ENCODE results near the gene IL17RE. TPM values are rescaled to one million over a fixed set of nuclear protein-coding genes. Genes with fewer than 3 reads are reported as not detected.

Gene IL17RE
- total RNA-seq, 1 donor from 2014 or later, result 0.36 TPM

DNA sequence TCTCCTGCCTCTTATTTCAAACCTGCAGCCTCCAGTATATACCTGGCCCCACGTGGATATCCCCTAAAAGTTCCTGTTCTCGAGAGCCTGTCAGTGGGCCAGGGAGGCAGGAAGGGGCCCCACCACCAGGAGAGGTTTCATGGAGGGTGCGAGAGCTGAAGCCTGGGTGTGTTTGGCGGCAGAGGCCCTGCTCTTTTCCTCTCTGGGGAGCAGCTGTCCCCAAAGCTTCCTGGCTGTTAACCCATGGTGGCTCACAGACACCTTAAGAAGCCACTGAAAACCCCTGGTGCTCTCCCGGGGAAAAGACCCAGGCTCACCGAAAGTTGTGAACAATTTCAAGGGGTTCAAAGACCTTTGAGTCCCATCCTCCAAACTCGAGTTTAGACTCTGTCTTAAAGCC lies 48.5 kb downstream of the IL17RE start:
- intact Hi-C loops (cut with micrococcal nuclease), result no loop called here

DNA sequence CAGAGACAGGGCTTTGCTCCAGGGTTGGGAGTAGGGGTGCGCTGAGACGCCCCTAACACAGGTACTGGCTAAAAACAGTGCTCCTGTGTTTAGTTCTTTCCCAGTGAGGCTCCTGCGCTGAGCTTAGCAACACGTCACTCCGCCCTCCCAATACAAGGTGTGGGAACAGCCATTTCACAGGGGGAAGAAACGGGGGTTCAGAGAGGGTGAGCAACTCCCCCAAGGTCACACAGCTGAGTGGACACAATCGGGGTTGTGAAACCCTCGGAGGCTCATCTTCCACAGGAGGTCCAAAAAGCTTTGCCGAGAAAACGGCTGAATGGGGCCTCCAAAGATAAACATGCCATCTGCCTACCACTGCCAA lies 48.9 kb downstream of the IL17RE start:
- intact Hi-C loops (cut with micrococcal nuclease), result no loop called here

DNA sequence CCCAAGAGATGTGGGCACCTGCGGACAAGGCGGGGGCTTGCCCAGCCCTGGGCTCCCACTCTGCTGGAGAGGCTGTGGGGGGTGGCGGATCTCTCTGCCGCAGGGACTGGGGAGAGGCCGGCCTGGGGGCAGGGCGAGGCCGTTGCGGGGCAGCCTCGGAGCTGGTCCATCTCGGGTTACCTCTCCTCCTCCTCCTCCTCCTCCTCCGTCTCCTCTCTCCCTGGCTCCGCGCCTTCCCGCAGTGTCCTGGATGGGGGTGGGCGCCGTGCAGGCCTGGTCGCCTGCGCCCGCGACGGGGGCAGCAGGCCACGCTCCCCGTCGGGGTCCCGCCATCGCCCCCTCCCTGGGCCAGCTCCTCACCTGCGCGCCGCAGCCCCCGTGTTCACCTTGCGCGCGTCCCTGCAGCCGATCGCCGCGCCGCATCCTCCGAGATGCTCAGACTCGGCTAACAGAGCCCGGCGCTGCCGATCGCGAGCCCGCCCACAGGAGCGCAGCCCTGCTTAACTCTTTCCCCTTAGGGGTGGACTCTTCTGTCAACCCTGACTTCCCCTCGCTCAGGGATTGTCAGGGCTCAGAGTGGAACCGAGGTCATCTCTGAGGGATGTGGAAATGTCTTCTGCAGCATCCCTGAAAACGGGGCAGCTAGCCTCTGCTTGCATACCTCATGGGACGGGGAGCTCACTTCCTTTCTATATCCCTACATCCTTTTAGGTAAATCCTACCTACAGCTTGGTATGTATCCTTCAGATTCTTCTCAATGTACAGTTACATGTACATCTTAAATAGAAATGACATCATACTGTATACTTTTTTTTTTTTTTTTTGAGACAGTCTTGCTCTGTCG lies 49.5 kb downstream of the IL17RE start, which contains the start of gene PRRT3:
Gene PRRT3, minus strand, starts transcription at position 447 of the 844 bp plus-strand sequence. CDS start 2,293 bp downstream, outside the sequence.
- intact Hi-C loops (cut with micrococcal nuclease), result loop anchor here (2.0 kb wide), 1 partner anchor 35 kb away; the partner anchor contains the start of gene EMC3

DNA sequence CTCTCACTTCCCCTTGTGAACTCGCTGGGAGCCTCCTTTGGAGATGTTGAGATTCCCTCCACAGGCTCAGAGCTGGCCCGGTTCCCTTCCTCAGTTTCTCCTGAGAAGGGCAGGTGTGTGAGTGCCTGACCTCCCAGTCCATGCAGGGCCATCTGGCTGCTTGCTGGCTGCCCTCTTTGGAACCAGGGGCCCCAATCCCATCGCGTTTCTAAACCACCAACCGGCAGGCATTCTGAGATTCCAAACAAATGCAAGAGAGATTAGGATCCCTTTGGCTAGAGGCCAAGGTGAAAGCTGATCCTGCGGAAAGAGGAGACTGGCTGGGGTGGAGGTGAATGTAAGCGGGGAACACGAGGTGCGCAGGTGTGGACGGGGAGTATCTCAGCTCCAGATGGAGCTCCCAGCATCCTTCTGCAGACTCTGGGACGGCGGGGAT lies 52.4 kb downstream of the IL17RE start:
- intact Hi-C loops (cut with micrococcal nuclease), result no loop called here

DNA sequence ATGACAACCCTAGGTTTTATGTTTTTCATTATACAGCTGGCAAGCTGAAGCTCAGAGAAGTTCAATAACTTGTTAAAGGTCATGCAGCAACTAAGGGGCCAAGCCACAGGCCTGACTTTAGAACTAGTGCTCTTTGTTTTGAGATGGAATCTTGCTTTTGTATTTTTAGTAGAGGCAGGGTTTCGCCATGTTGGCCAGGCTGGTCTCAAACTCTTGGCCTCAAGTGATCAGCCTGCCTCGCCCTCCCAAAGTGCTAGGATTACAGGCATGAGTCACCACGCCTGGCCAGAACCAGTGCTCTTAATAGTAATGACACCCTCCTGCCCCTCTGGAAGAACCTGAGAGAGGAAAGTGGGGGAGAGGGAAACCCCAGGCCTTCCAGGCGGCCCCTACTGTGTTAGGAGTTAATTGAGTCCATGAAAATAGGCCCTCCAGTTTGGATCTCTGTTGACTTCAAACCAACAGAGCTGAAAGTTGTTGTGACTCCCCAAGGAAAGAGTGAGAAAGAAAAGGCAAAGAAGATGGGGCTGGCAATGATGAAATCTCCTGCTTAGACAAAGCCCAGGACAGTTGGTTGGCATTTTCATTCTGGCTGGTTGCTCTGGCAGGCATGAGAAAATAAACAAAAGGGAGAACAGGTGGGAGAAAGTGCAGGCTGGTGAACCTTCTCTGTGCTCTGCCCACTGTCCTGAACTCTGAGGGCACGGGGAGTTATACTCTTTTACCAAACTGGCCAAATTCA lies 53.1 kb downstream of the IL17RE start:
- intact Hi-C loops (cut with micrococcal nuclease), result no loop called here

DNA sequence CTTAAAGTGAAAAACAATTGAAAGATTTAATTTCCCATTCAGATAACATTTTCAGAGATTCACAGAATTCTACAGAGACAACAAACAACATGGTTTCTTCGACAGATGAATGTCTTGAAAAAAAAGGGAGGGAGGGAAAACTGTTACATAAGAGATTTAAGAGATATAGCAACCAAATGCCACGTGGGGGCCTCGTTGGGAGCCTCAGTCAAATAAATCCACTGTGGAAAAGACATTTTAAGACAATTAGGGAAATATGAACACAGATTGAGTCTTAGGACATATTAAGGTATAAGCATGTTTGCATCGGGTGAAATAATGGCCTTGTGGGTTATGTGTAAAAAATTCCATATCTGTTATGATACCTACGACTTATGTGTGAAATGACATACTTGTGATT lies 54.6 kb downstream of the IL17RE start:
- intact Hi-C loops (cut with micrococcal nuclease), result no loop called here

DNA sequence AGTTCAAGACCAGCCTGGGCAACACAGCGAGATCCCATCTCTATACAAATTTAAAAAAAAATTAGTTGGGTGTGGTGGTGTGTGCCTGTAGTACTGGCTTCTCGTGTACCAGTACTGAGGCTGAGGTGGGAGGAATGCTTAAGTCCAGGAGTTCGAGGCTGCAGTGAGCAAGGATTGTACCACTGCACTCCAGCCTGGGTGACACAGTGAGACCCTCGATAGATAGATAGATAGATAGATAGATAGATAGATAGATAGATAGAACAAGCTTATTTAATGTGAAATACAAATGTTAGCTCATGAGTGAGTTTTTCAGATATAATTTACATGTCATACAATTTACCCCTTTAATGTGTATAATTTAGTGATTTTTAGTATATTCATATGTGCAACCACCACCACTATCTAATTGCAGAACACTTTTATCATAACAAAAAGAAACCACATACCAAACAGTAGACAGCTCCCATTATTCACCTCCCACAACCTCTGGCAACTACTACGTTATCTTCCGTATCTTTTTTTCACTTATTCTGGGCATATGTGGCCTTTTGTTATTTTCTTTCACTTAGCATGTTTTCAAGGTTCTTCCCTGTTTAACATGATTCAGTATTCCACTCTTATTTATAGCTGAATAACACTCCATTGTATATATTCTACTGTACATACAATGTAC lies 62.7 kb downstream of the IL17RE start:
- intact Hi-C loops (cut with micrococcal nuclease), result no loop called here

Other genes starting within 250 kb of the IL17RE start
- 0.20 and 0.36 TPM in 2 replicates for gene CPNE9, start 199.0 kb upstream of the IL17RE start, total RNA-seq
- 41.9 and 44.2 TPM in 2 replicates for gene BRPF1, start 171.1 kb upstream of the IL17RE start, total RNA-seq
- gene OGG1, start 152.9 kb upstream of the IL17RE start, total RNA-seq, result 40.1 and 40.7 TPM in 2 replicates
- gene CAMK1, start 132.9 kb upstream of the IL17RE start, total RNA-seq, result 46.7 and 50.6 TPM in 2 replicates
- gene TADA3, start 110.4 kb upstream of the IL17RE start, total RNA-seq, result 84.3 and 85.7 TPM in 2 replicates
- 295 and 297 TPM in 2 replicates for gene ARPC4, start 109.8 kb upstream of the IL17RE start, total RNA-seq
- 66.6 and 71.2 TPM in 2 replicates for gene TTLL3, start 92.6 kb upstream of the IL17RE start, total RNA-seq
- 50.4 and 54.1 TPM in 2 replicates for gene RPUSD3, start 58.8 kb upstream of the IL17RE start, total RNA-seq
- gene CIDEC, start 22.6 kb upstream of the IL17RE start, total RNA-seq, result not detected in 2 replicates
- 23.5 and 25.3 TPM in 2 replicates for gene JAGN1, start 12.2 kb upstream of the IL17RE start, total RNA-seq
- 0.23 and 0.34 TPM in 2 replicates for gene IL17RC, start 14.2 kb downstream of the IL17RE start, total RNA-seq
- 16.0 and 20.2 TPM in 2 replicates for gene CRELD1, start 31.0 kb downstream of the IL17RE start, total RNA-seq
- 6.2 TPM in 2 replicates for gene PRRT3, start 49.6 kb downstream of the IL17RE start, total RNA-seq
- gene EMC3, start 84.0 kb downstream of the IL17RE start, total RNA-seq, result 53.5 TPM in 2 replicates
- gene FANCD2, start 123.6 kb downstream of the IL17RE start, total RNA-seq, result 56.6 and 61.9 TPM in 2 replicates
- not detected in 2 replicates for gene FANCD2OS, start 205.4 kb downstream of the IL17RE start, total RNA-seq
- gene BRK1, start 212.8 kb downstream of the IL17RE start, total RNA-seq, result 108 and 110 TPM in 2 replicates
- 65.8 and 67.9 TPM in 2 replicates for gene VHL, start 238.9 kb downstream of the IL17RE start, total RNA-seq